SK-N-MC (cell line): ENCODE data around the gene TMCC2.
A peak's percentile ranks its signal among the peaks of the same experiment; 100 is the strongest.
"Not testable (repeated sequence)": the region's sequence is repeated elsewhere in the genome, so short reads cannot be mapped to it uniquely, and the experiment has no call there.

Experiments used
- DNase-seq: peaks from one replicate; pipeline ENCODE4 v3.0.0-alpha.2; 2011; ENCODE audit warnings: low read depth, low spot score
- H3K27ac ChIP-seq: fragments of 200-600 bp; sonication (generic); 2 replicates; pipeline ENCODE4 v1.5.1; 2016; ENCODE audit warnings: mixed run types
- H3K36me3 ChIP-seq: fragments of 200-600 bp; sonication (generic); 2 replicates; pipeline ENCODE4 v1.6.1; 2017; ENCODE audit warnings: antibody characterized with exemption, low read length, mixed read lengths; ENCODE audit not compliant: insufficient read depth
- H3K4me3 ChIP-seq: fragments of 200-600 bp; sonication (generic); 2 replicates; pipeline ENCODE4 v1.5.1; 2016
- H3K9ac ChIP-seq: fragments of 200-600 bp; sonication (generic); 2 replicates; pipeline ENCODE4 v1.8.0; 2017; ENCODE audit warnings: mixed run types, mixed read lengths; ENCODE audit not compliant: insufficient read length
- H3K9me3 ChIP-seq: fragments of 200-600 bp; sonication (generic); 2 replicates; pipeline ENCODE4 v1.6.1; 2017; ENCODE audit warnings: low read depth, mild to moderate bottlenecking, antibody characterized with exemption, low read length, moderate library complexity, mixed read lengths
- EZH2 ChIP-seq: fragments of 200-600 bp; sonication (generic); IDR thresholded peaks from one replicate; pipeline ENCODE4 v1.6.1; 2017; ENCODE audit warnings: antibody characterized with exemption
- FOXP2 ChIP-seq: optimal IDR thresholded peaks from 2 replicates; pipeline ENCODE3; 2011; ENCODE audit warnings: mild to moderate bottlenecking, moderate library complexity; ENCODE audit not compliant: insufficient read depth; ENCODE audit errors: extremely low read length, control extremely low read depth
- POLR2AphosphoS5 ChIP-seq: IDR thresholded peaks from 2 replicates; pipeline ENCODE4 v1.6.1; 2012; ENCODE audit warnings: mild to moderate bottlenecking, low read depth, low read length, borderline replicate concordance

Gene TMCC2

GRCh38 chr1:205227584-205228013 is at the start of gene TMCC2:
TSS of gene TMCC2 (plus strand) at chr1:205227946. CDS start at chr1:205228565, 619 bp downstream.
- DNase-seq: peak; percentile 76
- Histone ChIP-seq H3K27ac (no peak within 1 kb of the TSS), H3K9me3 (no peaks in the 10 kb centered on the region), H3K9ac (no peak within 1 kb of the TSS), H3K36me3 (no peaks in the 10 kb centered on the region), H3K4me3 (peak within 1 kb of the TSS; percentile 79)
- peak; percentile 69 for TF ChIP-seq POLR2AphosphoS5
- TF ChIP-seq FOXP2: no peak

GRCh38 chr1:205179842-205180241 is 47.9 kb upstream of the TMCC2 start:
- H3K27ac ChIP-seq: no peak overlapping the region
- TF ChIP-seq EZH2: no peak
- no peak for TF ChIP-seq FOXP2
- no peak for TF ChIP-seq POLR2AphosphoS5
- no peak overlapping the region for H3K4me3 ChIP-seq
- no peaks in the 10 kb centered on the region for H3K9me3 ChIP-seq
- H3K9ac ChIP-seq: no peak overlapping the region
- DNase-seq: no peak
- H3K36me3 ChIP-seq: no peaks in the 10 kb centered on the region

- not testable (repeated sequence) for H3K9ac ChIP-seq, H3K4me3 ChIP-seq, DNase-seq, H3K9me3 ChIP-seq, H3K27ac ChIP-seq, H3K36me3 ChIP-seq
Observed at GRCh38 chr1:205180331-205180730, 47.4 kb upstream of the TMCC2 start.

- no peaks in the 10 kb centered on the region for H3K9me3 ChIP-seq
- TF ChIP-seq POLR2AphosphoS5: no peak
- no peak for TF ChIP-seq EZH2
- TF ChIP-seq FOXP2: no peak
- no peak for DNase-seq
- no peak overlapping the region for H3K4me3 ChIP-seq
- H3K27ac ChIP-seq: no peak overlapping the region
- no peak overlapping the region for H3K9ac ChIP-seq
- H3K36me3 ChIP-seq: no peaks in the 10 kb centered on the region
Observed at GRCh38 chr1:205182930-205183329, 44.8 kb upstream of the TMCC2 start.

- H3K9ac ChIP-seq: no peak overlapping the region
- H3K27ac ChIP-seq: no peak overlapping the region
- no peak for DNase-seq
Observed at GRCh38 chr1:205183676-205184335, 43.9 kb upstream of the TMCC2 start.

GRCh38 chr1:205186191-205186590 is 41.6 kb upstream of the TMCC2 start:
- no peaks in the 10 kb centered on the region for H3K36me3 ChIP-seq
- no peak overlapping the region for H3K9ac ChIP-seq
- H3K9me3 ChIP-seq: no peaks in the 10 kb centered on the region
- TF ChIP-seq POLR2AphosphoS5 (no peak), EZH2 (no peak), FOXP2 (no peak)
- H3K27ac ChIP-seq: no peak overlapping the region
- DNase-seq: no peak
- H3K4me3 ChIP-seq: no peak overlapping the region

More at GRCh38 chr1:205183676-205184335, 43.9 kb upstream of the TMCC2 start:
- H3K4me3 ChIP-seq: no peak overlapping the region
- H3K9me3 ChIP-seq: no peaks in the 10 kb centered on the region
- no peak for TF ChIP-seq FOXP2
- TF ChIP-seq POLR2AphosphoS5: no peak
- no peak for TF ChIP-seq EZH2
- H3K36me3 ChIP-seq: no peaks in the 10 kb centered on the region

GRCh38 chr1:205187420-205187819 is 40.3 kb upstream of the TMCC2 start:
- Histone ChIP-seq H3K36me3 (no peaks in the 10 kb centered on the region), H3K4me3 (no peak overlapping the region), H3K9me3 (no peaks in the 10 kb centered on the region), H3K27ac (no peak overlapping the region), H3K9ac (no peak overlapping the region)
- no peak for TF ChIP-seq EZH2
- TF ChIP-seq FOXP2: no peak
- TF ChIP-seq POLR2AphosphoS5: no peak
- no peak for DNase-seq

GRCh38 chr1:205188098-205188497 is 39.6 kb upstream of the TMCC2 start:
- H3K4me3 ChIP-seq: no peak overlapping the region
- TF ChIP-seq POLR2AphosphoS5 (no peak), FOXP2 (no peak), EZH2 (no peak)
- H3K36me3 ChIP-seq: no peaks in the 10 kb centered on the region
- H3K27ac ChIP-seq: no peak overlapping the region
- no peak overlapping the region for H3K9ac ChIP-seq
- no peak for DNase-seq
- no peaks in the 10 kb centered on the region for H3K9me3 ChIP-seq

- H3K36me3 ChIP-seq: no peaks in the 10 kb centered on the region
- DNase-seq: no peak
Observed at GRCh38 chr1:205188596-205188995, 39.1 kb upstream of the TMCC2 start.

More at GRCh38 chr1:205188596-205188995, 39.1 kb upstream of the TMCC2 start:
- Histone ChIP-seq H3K9me3 (no peaks in the 10 kb centered on the region), H3K27ac (no peak overlapping the region), H3K9ac (no peak overlapping the region), H3K4me3 (no peak overlapping the region)
- no peak for TF ChIP-seq FOXP2
